GM21576 (cell line): ENCODE results near the gene DUSP23.

Experiments
- ATAC-seq: cut with Tn5 transposase; IDR thresholded peaks from one replicate; pipeline ENCODE4 v1.9.1; 2021; ENCODE audit warnings: mild to moderate bottlenecking, moderate library complexity; ENCODE audit not compliant: unreplicated experiment

The DUSP23 gene

DNA sequence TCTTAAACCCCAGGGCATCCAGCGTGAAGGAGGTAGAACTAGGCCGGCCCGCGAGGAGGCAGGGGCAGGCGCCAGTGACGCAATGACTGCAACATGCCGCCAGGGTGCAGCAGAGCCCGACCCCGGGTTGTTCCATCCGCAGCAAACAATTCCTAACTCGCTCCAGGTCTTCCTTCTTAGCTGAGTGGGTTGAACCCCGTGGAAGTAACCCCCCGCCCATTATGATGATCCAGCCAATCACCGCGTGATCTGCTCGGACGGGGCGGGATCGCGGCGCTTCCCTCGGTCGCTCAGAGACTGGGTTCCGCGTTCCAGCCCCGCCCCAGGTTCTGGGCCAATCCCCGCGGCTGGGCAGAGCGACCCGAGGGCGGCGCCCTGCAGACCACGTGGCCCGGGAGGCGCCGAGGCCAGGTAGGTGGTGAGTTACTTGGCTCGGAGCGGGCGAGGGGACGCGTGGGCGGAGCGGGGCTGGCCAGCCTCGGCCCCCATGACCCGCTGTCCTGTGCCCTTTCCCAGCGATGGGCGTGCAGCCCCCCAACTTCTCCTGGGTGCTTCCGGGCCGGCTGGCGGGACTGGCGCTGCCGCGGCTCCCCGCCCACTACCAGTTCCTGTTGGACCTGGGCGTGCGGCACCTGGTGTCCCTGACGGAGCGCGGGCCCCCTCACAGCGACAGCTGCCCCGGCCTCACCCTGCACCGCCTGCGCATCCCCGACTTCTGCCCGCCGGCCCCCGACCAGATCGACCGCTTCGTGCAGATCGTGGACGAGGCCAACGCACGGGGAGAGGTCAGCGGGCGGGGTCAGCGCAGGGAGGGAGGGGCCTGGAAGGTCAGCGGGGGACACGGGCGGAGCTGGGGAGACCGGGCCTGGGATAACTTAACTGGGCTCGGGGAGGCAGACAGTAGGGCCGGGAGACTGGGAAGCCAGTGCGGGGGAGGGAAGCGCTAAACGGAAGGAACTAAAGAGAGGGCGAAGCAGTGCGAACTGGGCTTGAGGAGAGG, at the start of gene DUSP23:
DUSP23 (plus strand) TSS at position 380 of the 1,000 bp plus-strand sequence; CDS start at position 519, 139 bp downstream.
- ATAC-seq, result peak; percentile 97

DNA sequence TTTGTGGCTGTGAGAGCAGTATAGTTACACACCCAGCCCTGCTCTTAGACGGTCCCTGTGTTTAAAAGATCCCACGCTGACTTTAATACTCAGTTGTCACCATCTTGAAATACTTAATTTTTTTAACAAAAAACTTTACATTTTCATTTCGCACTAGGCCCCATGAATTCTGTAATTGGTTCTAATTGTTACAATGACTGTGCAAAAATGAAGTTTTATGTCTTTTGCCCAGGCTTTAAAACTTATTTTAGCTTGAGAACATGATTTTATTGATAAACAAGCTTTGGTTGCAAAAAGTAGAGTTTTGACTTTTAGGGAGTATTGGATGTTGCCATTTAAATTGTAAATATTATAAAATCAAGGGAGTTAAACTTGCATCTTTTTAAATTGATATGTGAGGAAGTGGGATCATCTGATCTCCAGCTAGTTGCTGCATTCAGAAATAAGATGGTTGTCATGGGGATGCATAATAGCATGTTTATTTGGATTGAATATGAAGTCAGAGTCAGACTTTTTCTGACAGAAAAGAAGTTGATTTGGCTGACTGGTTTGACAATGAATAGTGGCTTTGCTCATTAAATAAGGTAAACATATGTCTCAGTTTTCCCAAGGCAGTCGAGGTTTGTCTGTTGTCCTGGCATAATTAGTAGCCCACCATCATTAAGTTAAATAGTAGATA, 43.4 kb upstream of the DUSP23 start:
- ATAC-seq, result no peak

DNA sequence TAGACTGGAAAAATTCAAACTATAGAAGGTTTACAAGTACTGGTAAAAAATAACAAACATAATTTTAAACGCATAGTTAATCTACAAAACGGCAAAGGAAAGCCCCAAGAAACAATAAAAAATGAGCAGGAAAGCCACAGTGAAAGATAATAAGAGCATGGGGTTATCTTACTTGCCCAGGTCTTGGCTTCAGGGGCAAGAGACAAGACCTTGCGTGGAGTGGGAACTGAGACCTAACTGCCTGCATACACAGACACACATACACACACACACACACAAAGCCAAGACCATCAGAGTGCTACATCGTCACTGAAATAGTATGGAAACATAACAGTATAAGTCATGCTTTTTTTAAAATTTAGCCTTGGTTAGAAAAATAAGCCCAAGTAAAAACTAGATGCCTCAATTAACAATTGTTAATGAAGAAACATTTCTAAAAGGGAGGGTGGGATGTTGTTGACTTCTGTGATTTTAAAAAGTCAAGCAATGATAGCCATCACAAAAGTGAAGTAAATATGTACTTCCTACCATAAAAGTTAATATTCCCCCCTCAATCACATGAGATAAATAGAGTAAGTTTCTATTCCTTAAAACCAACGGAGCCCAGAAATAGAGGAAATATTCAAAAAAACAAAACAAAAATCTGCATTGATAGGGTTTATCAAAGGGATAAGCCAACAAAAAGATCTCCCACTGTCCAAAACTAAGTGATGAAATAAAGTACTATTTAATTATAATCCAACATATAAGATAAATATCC, 36.9 kb upstream of the DUSP23 start:
- ATAC-seq, result no peak

DNA sequence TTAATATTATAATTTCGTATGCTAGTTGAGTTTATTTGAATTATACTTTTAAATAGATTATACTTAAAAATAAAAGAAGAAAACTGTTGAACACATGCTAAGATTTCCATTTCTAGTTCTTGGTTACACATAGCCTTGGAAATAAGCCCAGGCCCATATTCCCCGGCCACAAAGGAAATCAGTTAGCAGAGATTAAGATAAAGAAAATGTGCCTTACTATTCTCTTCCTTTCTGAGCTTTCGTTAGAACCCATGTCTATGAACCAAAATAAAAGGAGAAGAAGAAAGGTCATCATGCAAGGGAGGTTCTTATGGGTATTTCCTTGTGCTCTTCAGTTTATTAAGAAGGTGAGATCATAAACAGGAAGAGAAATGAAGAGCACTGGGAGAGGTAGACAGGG, 34.1 kb upstream of the DUSP23 start:
- ATAC-seq, result no peak

DNA sequence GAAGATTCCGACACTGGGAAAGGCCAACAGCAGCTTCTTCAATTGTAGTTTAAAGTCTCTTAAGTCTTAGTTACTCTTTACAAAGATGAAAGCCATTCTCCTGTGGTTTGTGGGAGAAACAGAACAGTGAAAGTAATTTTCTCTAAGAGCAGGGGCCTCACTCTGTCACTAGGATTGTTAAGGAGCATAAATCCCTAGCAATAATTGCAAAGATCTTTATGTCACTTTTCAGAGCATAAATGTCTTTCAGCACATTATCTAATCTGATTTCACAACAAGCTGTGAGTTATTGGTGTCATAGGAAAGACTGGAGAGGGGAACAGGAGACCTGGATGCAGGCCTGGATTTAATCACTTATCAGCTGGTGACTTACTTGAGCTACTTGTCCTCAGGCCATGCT, 32.4 kb upstream of the DUSP23 start:
- no peak for ATAC-seq

DNA sequence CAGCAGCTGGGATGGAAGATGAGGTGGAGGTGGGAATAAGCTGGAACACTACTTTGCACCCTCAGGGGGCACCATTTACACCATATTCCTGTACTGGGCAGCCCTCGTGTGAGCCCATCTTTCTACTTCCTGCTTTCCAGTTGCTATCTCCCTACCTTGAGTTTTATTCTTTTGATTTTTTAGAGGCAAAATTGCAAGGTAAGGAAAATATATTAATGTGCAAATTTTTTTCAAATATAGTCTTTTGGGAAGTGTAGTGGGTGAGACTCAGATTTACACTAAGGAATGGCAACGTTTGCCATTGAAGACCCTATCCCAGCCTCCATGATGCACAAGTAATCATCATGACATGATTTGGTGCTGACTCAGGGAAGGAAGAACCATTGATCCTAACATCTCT, 31.1 kb upstream of the DUSP23 start:
- ATAC-seq, result no peak

DNA sequence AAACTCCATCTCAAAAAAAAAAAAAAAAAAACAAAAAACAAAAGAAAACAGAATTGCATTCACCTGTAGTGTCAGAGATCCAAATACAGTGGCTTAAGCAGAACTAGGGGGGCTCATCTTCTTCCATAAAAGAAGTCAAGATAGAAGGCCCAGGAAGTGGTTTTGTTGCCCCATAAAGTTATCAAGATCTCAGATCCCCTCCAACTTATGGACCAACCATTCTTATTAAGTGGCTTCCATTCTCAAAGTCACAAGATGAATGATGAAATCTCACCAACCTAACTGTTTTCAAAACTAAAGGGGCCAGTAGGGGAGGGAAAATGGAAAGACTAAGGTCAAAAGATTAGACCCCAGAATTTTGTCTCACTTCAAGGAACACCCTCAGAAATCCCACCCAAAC, 30.1 kb upstream of the DUSP23 start:
- no peak for ATAC-seq

DNA sequence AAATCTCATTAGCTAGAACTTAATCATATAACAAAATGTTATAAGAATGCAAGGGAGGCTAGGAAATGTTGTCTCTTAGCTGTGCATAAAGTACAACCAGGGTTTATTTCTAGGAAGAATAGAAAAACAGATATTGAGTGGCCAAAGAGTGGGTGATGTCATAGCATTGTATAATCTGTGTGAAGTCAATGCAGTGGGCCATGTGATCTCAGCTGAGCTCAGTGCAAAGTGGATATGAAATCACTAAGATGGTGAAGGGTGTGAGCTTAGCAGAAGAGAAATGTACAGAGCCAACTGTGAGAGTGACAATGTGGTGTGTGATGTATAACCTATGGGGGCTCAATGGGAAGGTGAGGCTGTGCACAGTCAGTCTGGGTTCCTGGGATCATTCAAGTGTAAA, 29.7 kb upstream of the DUSP23 start:
- ATAC-seq, result no peak

DNA sequence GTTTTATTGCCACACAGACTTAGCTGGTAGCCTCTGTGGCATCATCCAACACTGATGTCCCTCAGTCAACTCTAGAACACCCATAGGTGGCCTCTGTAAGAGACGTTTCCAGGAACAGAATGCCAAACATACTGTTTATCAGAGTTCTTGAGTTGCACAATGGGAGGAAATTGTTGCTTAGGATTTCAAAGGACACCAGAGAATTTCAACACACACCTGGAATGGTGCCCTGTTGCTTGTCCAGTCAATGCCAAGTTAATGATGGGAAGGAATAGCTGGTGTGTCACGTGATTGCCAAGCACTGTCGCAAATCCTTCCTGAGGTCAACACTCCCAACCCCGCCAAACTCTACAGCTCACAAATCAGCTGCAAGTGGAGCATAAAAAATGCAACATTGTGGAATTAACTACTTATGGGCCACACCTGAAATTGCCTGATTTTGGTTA, 28.6 kb upstream of the DUSP23 start:
- no peak for ATAC-seq

DNA sequence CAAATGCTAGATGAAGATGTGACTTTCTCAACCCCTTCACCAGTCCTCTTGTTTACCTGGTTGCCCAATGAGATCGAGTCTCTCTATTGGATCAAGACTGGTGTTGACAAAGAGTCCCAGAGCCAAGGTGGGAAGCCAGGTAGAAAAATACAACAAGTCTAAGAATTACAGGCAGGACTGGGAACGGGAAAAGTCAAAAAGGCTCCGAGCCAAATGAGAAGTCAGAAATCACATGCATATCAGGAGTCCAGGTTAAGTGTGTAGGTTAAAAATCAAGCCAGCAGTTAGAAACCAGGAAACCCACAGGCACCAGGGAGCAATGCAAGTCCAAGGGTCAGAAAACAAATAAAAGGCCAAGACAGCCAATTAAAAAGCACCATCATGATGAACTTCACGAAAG, 27.4 kb upstream of the DUSP23 start:
- no peak for ATAC-seq

DNA sequence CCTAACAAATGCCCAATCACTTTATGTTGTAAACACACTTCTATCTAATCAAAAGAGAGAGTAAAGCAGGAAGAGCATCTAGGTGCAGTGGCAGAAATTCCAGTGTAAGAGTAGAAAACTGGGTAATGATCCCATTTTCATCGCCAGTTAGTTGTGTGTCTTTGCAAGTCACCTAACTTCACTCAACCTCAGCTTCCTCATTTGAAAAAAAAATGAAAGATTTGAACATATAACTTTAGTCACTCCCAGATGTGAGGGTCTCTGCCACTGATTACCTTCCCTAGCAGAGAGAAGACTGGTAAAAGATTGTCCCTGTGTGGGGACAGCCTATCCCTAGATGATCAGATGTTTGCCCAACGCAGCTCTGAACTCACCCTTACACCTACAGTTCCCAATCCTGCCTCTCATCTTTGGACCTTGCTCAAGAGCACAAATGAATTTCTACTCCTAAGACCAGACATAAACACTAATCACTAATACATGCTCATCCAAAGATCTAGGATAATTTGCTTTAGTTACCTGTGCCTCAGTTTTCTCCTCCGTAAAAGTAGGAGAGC, 25.2 kb upstream of the DUSP23 start:
- no peak for ATAC-seq

DNA sequence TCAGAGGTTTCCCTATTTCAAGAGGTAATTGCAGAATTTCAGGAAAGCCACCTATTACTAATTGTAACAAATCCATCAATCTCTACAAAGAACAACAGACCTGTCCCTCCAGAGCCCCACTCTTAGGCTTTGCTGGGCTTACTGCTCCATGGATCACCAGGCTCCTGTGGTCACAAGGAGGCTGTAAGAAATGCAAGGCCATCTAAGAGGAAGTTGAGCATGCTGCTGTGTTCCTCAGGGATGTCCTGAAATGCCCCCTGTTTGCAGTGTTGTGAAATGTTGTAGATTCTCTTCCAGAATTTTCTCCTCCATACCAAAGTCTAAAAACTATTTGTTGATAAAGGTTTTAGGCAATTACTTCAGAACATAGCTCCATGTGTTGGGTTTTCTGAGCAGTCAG, 24.4 kb upstream of the DUSP23 start:
- no peak for ATAC-seq

DNA sequence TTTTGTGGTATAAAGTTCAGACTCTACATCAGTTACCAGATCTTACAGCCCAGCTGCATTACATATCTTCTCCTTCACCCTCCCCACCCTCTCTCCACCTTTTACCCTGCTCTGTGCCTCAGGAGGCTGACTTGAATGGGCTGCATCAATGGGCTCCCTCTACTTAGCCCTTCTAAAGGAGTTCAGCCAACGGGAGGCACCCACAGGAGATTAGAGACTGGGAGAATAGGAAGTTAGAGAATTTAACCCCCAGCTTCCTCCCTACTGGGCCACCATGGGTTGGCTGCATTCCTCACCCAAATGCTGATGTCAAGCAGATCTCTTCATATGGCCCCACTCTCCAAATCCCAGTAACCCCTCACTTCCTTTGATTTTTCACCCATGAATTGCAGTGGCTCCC, 17.1 kb upstream of the DUSP23 start:
- ATAC-seq, result no peak

DNA sequence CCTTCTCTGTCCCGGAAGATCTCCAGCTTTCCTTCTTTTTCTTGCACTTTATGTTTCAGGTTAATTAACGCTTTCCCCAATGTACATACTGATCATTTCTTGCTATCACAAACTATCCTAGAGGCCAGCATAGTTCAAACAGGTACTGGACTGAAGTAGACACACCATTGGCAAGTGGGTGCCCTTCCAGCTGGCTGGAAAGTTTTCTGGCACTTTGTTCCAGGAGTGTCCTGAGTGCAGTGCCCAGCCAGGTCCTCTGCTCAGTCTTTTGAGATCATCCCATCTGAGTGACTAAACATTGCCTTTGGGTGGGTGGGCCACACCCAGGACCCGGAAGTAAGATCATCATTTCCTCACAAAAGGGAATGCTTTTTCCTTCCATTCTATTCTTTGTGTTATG, 15.0 kb upstream of the DUSP23 start:
- ATAC-seq, result no peak

DNA sequence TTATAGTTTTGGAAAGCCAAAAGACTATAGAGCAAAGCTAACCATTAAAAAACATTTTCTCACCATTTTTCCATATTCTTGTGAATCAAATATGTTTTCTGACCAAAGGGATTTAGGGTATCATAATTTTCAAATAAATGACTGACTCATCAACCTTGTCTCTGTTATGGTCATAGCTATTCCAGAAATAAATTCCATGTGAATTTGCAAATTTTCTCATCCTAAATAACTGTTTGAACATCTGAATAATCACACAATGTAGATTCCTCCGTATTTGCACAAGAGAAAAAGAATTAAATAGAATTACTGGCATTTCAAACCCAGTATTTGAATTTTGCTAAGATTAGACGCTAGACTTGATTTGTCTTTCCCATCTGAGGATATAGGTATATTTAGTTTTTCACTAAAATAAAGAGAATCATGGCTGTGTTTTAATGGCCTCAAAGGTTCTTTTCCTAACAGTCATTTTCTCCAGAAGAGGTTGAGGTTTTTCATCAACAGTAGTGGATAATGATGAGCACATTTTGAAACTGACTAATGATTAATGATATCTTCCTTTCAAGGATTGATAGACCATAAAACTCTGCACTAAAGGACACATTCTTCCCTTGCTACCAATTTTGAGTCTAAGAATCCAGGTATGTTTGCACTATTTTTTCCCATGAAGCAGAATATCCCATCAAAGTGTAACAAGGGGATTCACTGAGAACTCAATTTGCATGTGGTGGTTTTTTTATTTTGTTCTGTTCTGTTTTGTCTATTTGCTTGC, 9.5 kb upstream of the DUSP23 start:
- ATAC-seq, result no peak

DNA sequence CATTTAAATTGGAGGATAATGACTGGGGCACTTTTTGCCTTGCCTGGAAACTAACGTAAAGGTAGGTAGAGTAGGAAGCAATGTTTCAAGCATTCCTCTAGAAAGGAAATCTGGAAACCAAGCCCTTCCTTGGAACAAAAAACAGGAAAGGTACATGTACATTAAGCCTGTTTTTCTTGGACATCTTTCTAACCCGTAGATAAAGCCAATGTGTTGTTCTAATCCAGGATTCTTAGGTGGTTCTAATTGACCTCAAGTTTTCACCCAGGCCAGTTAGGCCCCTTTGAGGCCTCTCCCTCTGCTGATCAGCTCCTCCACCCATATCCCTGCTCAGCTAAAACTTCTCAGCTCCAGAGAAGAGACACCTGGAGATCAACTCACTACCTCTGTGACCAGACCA, 6.3 kb upstream of the DUSP23 start:
- ATAC-seq, result no peak

DNA sequence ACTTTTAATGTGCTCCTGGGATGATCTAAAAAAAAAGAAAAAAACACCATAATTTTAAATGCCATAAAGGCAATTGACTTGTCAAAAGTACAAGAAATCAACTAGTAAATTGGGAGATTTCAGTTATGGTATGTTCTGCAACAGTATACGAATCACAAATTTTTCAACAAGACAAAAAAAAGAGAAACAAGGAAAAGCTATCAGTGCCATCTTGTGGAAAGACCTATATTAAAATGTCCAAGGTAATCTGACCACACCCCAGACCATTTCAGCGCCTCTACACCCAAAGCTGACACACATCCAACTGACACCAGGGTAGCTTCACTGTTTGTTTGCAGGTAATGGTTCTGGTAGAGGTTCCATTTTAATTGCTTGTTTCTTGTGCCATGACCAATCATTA, 5.0 kb upstream of the DUSP23 start:
- ATAC-seq, result no peak

DNA sequence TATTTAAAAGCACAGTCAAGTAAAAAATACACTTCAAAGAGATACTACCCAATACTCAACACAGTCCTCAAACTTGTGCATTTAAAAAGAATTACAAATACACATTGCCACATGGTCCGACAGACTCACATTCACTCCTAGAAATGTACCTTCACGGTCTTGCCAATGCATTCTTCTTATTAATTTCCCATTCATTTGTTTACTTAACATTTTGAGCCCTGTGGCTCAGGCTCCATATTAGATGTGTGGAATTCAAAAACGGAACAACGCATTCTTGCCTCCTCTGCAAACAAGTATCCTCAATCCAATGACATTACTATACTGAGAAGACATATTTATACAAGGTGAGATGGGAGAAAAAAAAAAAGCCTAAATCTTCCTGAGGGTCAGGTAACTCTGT, 2.5 kb upstream of the DUSP23 start:
- ATAC-seq, result no peak

DNA sequence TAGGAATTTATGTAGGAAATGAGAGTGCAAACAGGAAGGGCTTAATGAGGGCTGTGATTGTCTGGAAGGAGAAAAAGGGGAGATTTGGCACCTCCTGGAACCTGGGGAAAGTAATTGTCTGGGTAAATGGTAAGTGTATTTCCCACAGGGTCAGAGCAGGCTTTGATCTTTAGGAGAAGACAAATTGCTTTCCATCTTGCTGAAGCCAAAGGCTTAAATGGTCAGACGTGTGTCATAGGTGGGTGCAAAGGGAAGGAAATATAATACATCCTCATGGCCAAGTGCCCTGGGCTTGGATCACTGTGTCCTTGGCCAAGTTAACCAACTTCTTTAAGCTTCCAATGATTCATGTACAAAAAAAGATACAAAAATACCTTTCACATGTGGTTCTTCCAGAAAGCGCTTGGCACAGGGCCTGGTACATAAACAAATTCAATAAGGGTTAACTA, 1.3 kb upstream of the DUSP23 start:
- no peak for ATAC-seq

DNA sequence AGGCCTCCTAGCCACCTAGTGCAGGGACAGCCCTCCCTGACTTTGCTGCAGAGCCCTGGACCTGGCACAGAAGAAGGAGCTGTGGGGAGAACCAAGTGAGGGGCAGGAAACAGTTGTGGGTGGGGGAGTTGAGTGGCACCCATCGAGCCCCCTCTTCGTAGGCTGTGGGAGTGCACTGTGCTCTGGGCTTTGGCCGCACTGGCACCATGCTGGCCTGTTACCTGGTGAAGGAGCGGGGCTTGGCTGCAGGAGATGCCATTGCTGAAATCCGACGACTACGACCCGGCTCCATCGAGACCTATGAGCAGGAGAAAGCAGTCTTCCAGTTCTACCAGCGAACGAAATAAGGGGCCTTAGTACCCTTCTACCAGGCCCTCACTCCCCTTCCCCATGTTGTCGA, 1.2 kb downstream of the DUSP23 start:
- no peak for ATAC-seq
